GM12878 (cell line): ENCODE results near the gene TMTC1. TPM values are rescaled to one million over a fixed set of nuclear protein-coding genes. Genes with fewer than 3 reads are reported as not detected.

Source experiments
- ATAC-seq: fragments of 200-7000 bp; cut with Tn5 transposase; 3 replicates; pipeline ENCODE4 v1.9.1; 2020; ENCODE audit warnings: mild to moderate bottlenecking, moderate library complexity
- BruUV-seq: library from RNA; stranded (reverse); fragments of 400-500 nt; replicated peaks from 2 replicates; lab custom pipeline; 2021; lab: Mats Ljungman, UMichigan
- CTCF ChIA-PET: fragments of 300-600 bp; sonication (Branson Sonifier 250); formaldehyde crosslinking; extraction: SDS; loops from one replicate; lab custom pipeline; 2021; ENCODE audit warnings: inconsistent platforms; lab: Yijun Ruan, JAX
- POLR2A ChIA-PET: fragments of 350-600 bp; formaldehyde crosslinking; extraction: SDS; loops from one replicate; lab custom pipeline; 2021; ENCODE audit warnings: inconsistent platforms; lab: Charles Lee
- RAD21 ChIA-PET: fragments of 300-600 bp; sonication (Branson Sonifier 250); formaldehyde crosslinking; loops from one replicate; lab custom pipeline; 2023; ENCODE audit warnings: antibody characterized with exemption; ENCODE audit not compliant: unreplicated experiment; lab: Charles Lee
- SMC1A ChIA-PET: fragments of 300-600 bp; sonication (Branson Sonifier 250); formaldehyde crosslinking; loops from one replicate; lab custom pipeline; 2023; ENCODE audit not compliant: unreplicated experiment, uncharacterized antibody; lab: Charles Lee
- DNase-seq: peaks from one replicate; pipeline ENCODE4 v3.0.0-alpha.2; 2011; ENCODE audit warnings: low read depth, low spot score
- FAIRE-seq: peaks from 3 replicates; lab custom pipeline; 2011; peaks lifted over from hg19 to GRCh38; lab: Jason Lieb, UNC
- H2AFZ ChIP-seq: 2 replicates; pipeline ENCODE4 v1.6.0; 2011; ENCODE audit warnings: low read depth, low read length, control low read depth; ENCODE audit not compliant: control insufficient read depth
- H3K27ac ChIP-seq: 2 replicates; pipeline ENCODE4 v1.5.1; 2011; ENCODE audit warnings: control low read depth; ENCODE audit not compliant: control insufficient read depth, insufficient read depth
- H3K27me3 ChIP-seq, 2 experiments: replicated peaks in 1 of 2; 2 replicates each; pipeline versions ENCODE4 v1.6.0 to v1.6.1; 2011; ENCODE audit warnings: low read length in 1 of 2; ENCODE audit not compliant: control insufficient read depth in 2 of 2, insufficient read depth in 2 of 2
- H3K36me3 ChIP-seq, 2 experiments: 2 replicates each; pipeline ENCODE4 v1.5.1; 2011; ENCODE audit warnings: low read length in 1 of 2; ENCODE audit not compliant: control insufficient read depth in 2 of 2, insufficient read depth in 2 of 2
- H3K4me1 ChIP-seq: 2 replicates; pipeline ENCODE4 v1.6.1; 2011; ENCODE audit warnings: mild to moderate bottlenecking, low read length, moderate library complexity, mixed read lengths; ENCODE audit not compliant: control insufficient read depth, insufficient read depth
- H3K4me2 ChIP-seq: 2 replicates; pipeline ENCODE4 v1.6.0; 2011; ENCODE audit warnings: control low read depth; ENCODE audit not compliant: control insufficient read depth, insufficient read depth
- H3K4me3 ChIP-seq: fragments of 200-600 bp; sonication (generic); 2 replicates; pipeline ENCODE4 v1.5.1; 2016
- H3K79me2 ChIP-seq: 2 replicates; pipeline ENCODE4 v1.6.0; 2011; ENCODE audit warnings: low read length; ENCODE audit not compliant: control insufficient read depth, insufficient read depth
- H3K9ac ChIP-seq: 2 replicates; pipeline ENCODE4 v1.8.0; 2011; ENCODE audit warnings: low read length, control low read depth, mixed read lengths; ENCODE audit not compliant: control insufficient read depth, insufficient read depth
- H3K9me3 ChIP-seq: replicated peaks from 3 replicates; pipeline ENCODE4 v1.5.1; 2011; ENCODE audit warnings: mild to moderate bottlenecking, low read length; ENCODE audit not compliant: control insufficient read depth, insufficient read depth
- H4K20me1 ChIP-seq: 2 replicates; pipeline ENCODE4 v1.6.0; 2011; ENCODE audit not compliant: control insufficient read depth, insufficient read depth
- CBX5 ChIP-seq: sonication (generic); IDR thresholded peaks from 2 replicates; pipeline ENCODE4 v1.6.1; 2016; ENCODE audit warnings: low read depth, moderate library complexity, mild to moderate bottlenecking, inconsistent platforms
- CHD4 ChIP-seq: fragments of 200-600 bp; sonication (generic); IDR thresholded peaks from 2 replicates; pipeline ENCODE4 v1.6.1; 2016; ENCODE audit warnings: mild to moderate bottlenecking
- EP300 ChIP-seq, 2 experiments: fragments of 150-350 bp in 1 of 2; IDR thresholded peaks; 2 replicates each; pipeline ENCODE4 v1.6.1; 2011 to 2012; ENCODE audit warnings: low read depth in 2 of 2, low read length in 2 of 2, borderline replicate concordance in 1 of 2, improper control_type of control experiment in 1 of 2, inconsistent platforms in 1 of 2; ENCODE audit not compliant: control insufficient read depth in 1 of 2
- EZH2 ChIP-seq: IDR thresholded peaks from 2 replicates; pipeline ENCODE4 v1.6.1; 2012; ENCODE audit warnings: low read depth, mild to moderate bottlenecking, control low read depth, inconsistent platforms, low read length, borderline replicate concordance; ENCODE audit not compliant: control insufficient read depth
- HDGF ChIP-seq: fragments of 450-650 bp; IDR thresholded peaks from 2 replicates; pipeline ENCODE4 v1.6.1; 2016; ENCODE audit warnings: antibody characterized with exemption
- MTA2 ChIP-seq: fragments of 450-650 bp; IDR thresholded peaks from 2 replicates; pipeline ENCODE4 v1.6.1; 2016; ENCODE audit warnings: low read depth, mild to moderate bottlenecking, moderate library complexity
- NFXL1 ChIP-seq: fragments of 450-650 bp; IDR thresholded peaks from 2 replicates; pipeline ENCODE4 v1.6.1; 2017; ENCODE audit warnings: antibody characterized with exemption, mild to moderate bottlenecking, borderline replicate concordance
- NR2C1 ChIP-seq: fragments of 450-650 bp; IDR thresholded peaks from 2 replicates; pipeline ENCODE4 v1.6.1; 2017; ENCODE audit warnings: antibody characterized with exemption, mild to moderate bottlenecking, moderate library complexity
- SMC3 ChIP-seq: IDR thresholded peaks from 2 replicates; pipeline ENCODE4 v1.6.1; 2011; ENCODE audit warnings: low read length, improper control_type of control experiment, borderline replicate concordance
- WGBS: methylation state at CpG from one replicate; pipeline ENCODE4 v1.1.6; 2016; ENCODE audit warnings: low lambda C conversion rate; ENCODE audit not compliant: insufficient replicate concordance, insufficient coverage; ENCODE audit errors: missing lambda C conversion rate; 5-methylcytosine and 5-hydroxymethylcytosine counted together
- in situ Hi-C: fragments of 300-500 bp; cut with MboI; formaldehyde crosslinking; loops from 9 replicates; pipeline ENCODE4 v1.14.3; 2018; ENCODE audit warnings: mixed read lengths
- intact Hi-C: fragments of 100-400 bp; cut with micrococcal nuclease; formaldehyde crosslinking; loops from one replicate; pipeline ENCODE4 v1.14.2; 2022; ENCODE audit not compliant: unreplicated experiment
- polyA plus RNA-seq, 11 experiments: library from polyadenylated mRNA; depleted of rRNA in 4 of 11; unstranded in 6 of 11; stranded (reverse) in 5 of 11; fragments of >200 nt; fragmentation: Nextera tagmentation in 4 of 11; fragmentation: Illumina TruSeq in 1 of 11; extraction: Ambion mirVana in 4 of 11; extraction: Trizol in 1 of 11; gene quantifications; 1 replicate in 1 of 11; 2 replicates in 10 of 11; pipeline versions ENCODE4 v1.2.1 to v1.2.3, GENCODE V29; 2011 to 2016; ENCODE audit warnings: inconsistent platforms in 2 of 11, missing spikeins in 2 of 11, low read depth in 1 of 11
- total RNA-seq, 4 experiments: library from RNA; depleted of rRNA in 3 of 4; stranded (reverse); fragments of >200 nt in 3 of 4; fragmentation: Illumina TruSeq in 1 of 4; extraction: Trizol in 1 of 4; gene quantifications; 2 replicates each; pipeline versions ENCODE4 v1.2.1 to v1.2.3, GENCODE V29; 2013 to 2021
- TF ChIP-seq, protein P1 (sequence below): fragments of 450-650 bp; IDR thresholded peaks from 2 replicates; pipeline ENCODE4 v1.6.1; 2016; ENCODE audit warnings: mild to moderate bottlenecking
- TF ChIP-seq, protein P2 (sequence below): fragments of 450-650 bp; IDR thresholded peaks from 2 replicates; pipeline ENCODE4 v1.6.1; 2017; ENCODE audit warnings: antibody characterized with exemption, mild to moderate bottlenecking, moderate library complexity

TMTC1 gene
- total and polyA plus RNA-seq, 10 of the 15 experiments (the other 5 are each of a cell fraction or from before 2014, with no cell fraction given) = 0.10 to 20.9 (median 0.57) TPM

DNA sequence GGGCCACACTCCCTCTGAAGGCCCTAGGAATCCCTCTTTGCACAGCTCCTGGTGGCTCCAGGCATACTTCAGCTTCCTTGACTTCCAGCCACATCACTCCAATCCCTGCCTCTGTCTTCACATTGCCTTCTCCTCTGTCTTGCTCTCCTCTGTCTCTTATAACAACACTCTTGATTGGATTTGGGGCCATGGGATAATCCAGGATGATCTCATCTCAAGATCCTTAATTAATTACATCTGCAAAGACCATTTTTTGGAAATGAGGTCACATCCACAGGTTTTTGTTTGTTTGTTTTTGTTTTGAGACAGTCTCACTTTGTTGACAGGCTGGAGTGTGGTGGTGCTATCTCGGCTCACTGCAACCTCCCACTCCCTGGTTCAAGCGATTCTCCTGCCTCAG lies 88.7 kb downstream of the TMTC1 start (continued):
- TF ChIP-seq SMC3 = no peak
- no peak for TF ChIP-seq CBX5
- no peak for TF ChIP-seq CHD4
- TF ChIP-seq MTA2 = no peak
- TF ChIP-seq, all 136 proteins: peak for 0

DNA sequence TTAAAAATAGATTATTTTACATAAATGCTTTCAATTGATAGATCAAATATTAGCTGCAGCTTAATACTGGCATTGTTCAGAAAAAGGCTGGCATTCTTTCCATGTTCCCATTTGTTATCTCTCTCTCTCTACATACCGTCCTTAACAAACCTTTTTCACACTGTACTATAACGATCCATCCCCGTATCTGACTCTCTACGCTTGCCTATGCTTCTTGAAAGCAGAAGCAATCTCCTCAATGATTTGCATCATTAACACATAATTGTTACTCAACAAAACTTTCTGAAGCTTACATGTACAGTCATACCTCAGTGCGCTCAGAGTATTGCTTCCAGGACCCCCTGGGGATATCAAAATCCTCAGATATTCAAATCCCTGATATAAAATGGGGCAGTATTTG lies 89.7 kb downstream of the TMTC1 start:
- ChIA-PET POLR2A (interaction anchor here (0.9 kb wide), 1 partner anchor 134 kb away, joined by 3 read pairs; no protein-coding TSS in a partner anchor), CTCF (interaction anchor here (1.0 to 2.6 kb wide), 5 partner anchors 8 to 25 kb away, joined by 3 to 13 read pairs (median 4); no protein-coding TSS in a partner anchor), SMC1A (interaction anchor here (1.5 to 4.7 kb wide), 2 partner anchors 8 to 67 kb away, joined by 4 to 41 read pairs; no protein-coding TSS in a partner anchor), RAD21 (interaction anchor here (0.6 to 3.5 kb wide), 4 partner anchors 9 to 84 kb away, joined by 3 to 22 read pairs (median 8); no protein-coding TSS in a partner anchor)
- Histone ChIP-seq H3K27me3 (no peaks in the 10 kb centered on the region), H3K27ac (no peak overlapping the region), H3K9me3 (no peaks in the 10 kb centered on the region), H3K4me3 (no peak overlapping the region), H4K20me1 (no peaks in the 10 kb centered on the region), H2AFZ (no peak overlapping the region), H3K4me1 (no peaks in the 10 kb centered on the region), H3K4me2 (no peak overlapping the region), H3K79me2 (no peaks in the 10 kb centered on the region), H3K36me3 (no peaks in the 10 kb centered on the region), H3K9ac (no peak overlapping the region)
- TF ChIP-seq, protein P1, sequence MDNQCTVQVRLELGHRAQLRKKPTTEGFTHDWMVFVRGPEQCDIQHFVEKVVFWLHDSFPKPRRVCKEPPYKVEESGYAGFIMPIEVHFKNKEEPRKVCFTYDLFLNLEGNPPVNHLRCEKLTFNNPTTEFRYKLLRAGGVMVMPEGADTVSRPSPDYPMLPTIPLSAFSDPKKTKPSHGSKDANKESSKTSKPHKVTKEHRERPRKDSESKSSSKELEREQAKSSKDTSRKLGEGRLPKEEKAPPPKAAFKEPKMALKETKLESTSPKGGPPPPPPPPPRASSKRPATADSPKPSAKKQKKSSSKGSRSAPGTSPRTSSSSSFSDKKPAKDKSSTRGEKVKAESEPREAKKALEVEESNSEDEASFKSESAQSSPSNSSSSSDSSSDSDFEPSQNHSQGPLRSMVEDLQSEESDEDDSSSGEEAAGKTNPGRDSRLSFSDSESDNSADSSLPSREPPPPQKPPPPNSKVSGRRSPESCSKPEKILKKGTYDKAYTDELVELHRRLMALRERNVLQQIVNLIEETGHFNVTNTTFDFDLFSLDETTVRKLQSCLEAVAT = 0 out of 2 replicates have a peak, but pooled peaks have one; percentile 52
- TF ChIP-seq HDGF (no peak), NR2C1 (no peak), EZH2 (no peak), EP300 (IDR thresholded peaks at IDR 0.05; ENCODE audit: borderline replicate concordance in 1 of 2, control insufficient read depth in 1 of 2, low read depth in 2 of 2, low read length in 2 of 2) (no peak), NFXL1 (no peak)
- TF ChIP-seq, protein P2, sequence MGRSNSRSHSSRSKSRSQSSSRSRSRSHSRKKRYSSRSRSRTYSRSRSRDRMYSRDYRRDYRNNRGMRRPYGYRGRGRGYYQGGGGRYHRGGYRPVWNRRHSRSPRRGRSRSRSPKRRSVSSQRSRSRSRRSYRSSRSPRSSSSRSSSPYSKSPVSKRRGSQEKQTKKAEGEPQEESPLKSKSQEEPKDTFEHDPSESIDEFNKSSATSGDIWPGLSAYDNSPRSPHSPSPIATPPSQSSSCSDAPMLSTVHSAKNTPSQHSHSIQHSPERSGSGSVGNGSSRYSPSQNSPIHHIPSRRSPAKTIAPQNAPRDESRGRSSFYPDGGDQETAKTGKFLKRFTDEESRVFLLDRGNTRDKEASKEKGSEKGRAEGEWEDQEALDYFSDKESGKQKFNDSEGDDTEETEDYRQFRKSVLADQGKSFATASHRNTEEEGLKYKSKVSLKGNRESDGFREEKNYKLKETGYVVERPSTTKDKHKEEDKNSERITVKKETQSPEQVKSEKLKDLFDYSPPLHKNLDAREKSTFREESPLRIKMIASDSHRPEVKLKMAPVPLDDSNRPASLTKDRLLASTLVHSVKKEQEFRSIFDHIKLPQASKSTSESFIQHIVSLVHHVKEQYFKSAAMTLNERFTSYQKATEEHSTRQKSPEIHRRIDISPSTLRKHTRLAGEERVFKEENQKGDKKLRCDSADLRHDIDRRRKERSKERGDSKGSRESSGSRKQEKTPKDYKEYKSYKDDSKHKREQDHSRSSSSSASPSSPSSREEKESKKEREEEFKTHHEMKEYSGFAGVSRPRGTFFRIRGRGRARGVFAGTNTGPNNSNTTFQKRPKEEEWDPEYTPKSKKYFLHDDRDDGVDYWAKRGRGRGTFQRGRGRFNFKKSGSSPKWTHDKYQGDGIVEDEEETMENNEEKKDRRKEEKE = no peak
- no TSS peak for BruUV-seq
- in situ Hi-C loops = no loop called here
- DNase-seq = no peak
- no peak for ATAC-seq
- WGBS = 65% methylated on average over 5 of the region's 5 CpGs
- intact Hi-C loops = loop anchor here (5.0 kb wide), 1 partner anchor 88 kb away; the partner anchor contains the start of gene TMTC1
- no peak for FAIRE-seq
